ENCODE measurements around the gene BAIAP2. TPM values are rescaled to one million over a fixed set of nuclear protein-coding genes. Genes with fewer than 3 reads are reported as not detected.
A peak's percentile ranks its signal among the peaks of the same experiment; 100 is the strongest.

The BAIAP2 gene
- total RNA-seq, 1 experiment from 2014 or later, result 58.0 TPM

GRCh38 chr17:81092518-81093095, 57.7 kb downstream of the BAIAP2 start:
- BruUV-seq (replicated peaks), result no TSS peak
- no peak overlapping the region for H3K4me3 Mint-ChIP-seq (ENCODE audit: low read depth, unreplicated experiment)
- CTCF ChIA-PET, result interaction anchor here (0.7 kb wide), 1 partner anchor 65 kb away, joined by 16 read pairs; no protein-coding TSS in a partner anchor
- no peaks in the 10 kb centered on the region for H3K9me3 Mint-ChIP-seq (ENCODE audit: low read depth, unreplicated experiment)
- peaks cover 31% of the 10 kb centered on the region for H3K4me1 Mint-ChIP-seq (ENCODE audit: low read depth, unreplicated experiment)
- H3K36me3 Mint-ChIP-seq (ENCODE audit: insufficient read depth, unreplicated experiment), result peaks cover 17% of the 10 kb centered on the region
- H3K27me3 Mint-ChIP-seq (ENCODE audit: unreplicated experiment), result no peaks in the 10 kb centered on the region
- TF ChIP-seq, protein P1, sequence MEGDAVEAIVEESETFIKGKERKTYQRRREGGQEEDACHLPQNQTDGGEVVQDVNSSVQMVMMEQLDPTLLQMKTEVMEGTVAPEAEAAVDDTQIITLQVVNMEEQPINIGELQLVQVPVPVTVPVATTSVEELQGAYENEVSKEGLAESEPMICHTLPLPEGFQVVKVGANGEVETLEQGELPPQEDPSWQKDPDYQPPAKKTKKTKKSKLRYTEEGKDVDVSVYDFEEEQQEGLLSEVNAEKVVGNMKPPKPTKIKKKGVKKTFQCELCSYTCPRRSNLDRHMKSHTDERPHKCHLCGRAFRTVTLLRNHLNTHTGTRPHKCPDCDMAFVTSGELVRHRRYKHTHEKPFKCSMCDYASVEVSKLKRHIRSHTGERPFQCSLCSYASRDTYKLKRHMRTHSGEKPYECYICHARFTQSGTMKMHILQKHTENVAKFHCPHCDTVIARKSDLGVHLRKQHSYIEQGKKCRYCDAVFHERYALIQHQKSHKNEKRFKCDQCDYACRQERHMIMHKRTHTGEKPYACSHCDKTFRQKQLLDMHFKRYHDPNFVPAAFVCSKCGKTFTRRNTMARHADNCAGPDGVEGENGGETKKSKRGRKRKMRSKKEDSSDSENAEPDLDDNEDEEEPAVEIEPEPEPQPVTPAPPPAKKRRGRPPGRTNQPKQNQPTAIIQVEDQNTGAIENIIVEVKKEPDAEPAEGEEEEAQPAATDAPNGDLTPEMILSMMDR (IDR thresholded peaks at IDR 0.05; ENCODE audit: unreplicated experiment), result no peak
- intact Hi-C loops (cut with micrococcal nuclease; ENCODE audit: unreplicated experiment), result no loop called here
- no peak overlapping the region for H3K27ac Mint-ChIP-seq (ENCODE audit: unreplicated experiment)
- no peak for DNase-seq

DNA sequence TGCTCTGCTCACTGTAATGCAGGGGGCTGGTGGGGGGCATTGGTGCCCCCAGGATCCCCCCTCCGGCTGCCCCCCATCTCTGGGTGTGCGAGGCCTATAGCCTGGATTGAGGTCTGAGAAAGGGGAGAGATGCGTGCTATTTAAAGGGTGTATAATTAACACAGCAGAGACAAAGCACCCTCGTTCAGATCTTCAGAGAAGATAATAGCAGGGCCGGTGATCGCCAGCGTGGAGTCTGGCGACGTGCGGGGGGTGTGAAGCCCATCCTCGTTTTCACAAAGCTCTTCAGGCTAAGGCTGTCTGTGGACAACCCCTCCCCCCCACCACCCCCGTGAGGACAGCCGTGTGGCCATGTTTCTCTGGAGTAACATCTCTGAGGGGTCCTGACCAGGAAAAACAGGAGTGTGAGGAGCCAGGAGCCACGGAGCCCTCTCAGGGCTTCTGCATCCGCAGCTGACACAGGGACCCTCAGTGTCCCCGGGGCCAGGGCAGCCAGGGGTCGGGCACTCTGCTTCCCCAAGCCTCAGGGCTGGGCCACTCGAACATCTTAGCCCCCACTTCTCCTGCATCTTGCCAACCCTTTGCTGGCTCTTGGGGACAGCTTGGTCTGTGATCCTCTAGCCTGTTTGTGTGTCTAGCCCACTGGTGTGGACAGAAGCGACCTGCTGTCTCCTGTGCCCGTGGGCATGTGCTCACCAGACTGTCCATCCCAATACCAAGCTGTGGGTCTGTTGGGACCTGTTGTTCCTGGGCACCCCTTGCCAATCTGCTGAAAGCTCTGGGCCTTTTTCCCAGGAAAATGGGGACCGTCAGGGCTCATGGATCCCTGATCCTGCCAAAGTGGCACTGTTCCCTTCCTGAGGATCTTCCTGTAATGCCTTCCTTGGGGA, 58.9 kb downstream of the BAIAP2 start:
- H3K9me3 Mint-ChIP-seq (ENCODE audit: low read depth, unreplicated experiment), result no peaks in the 10 kb centered on the region
- H3K27me3 Mint-ChIP-seq (ENCODE audit: unreplicated experiment), result no peaks in the 10 kb centered on the region
- CTCF ChIA-PET, result interaction anchor here (1.6 kb wide), 1 partner anchor 70 kb away, joined by 7 read pairs; no protein-coding TSS in a partner anchor
- H3K4me1 Mint-ChIP-seq (ENCODE audit: low read depth, unreplicated experiment), result peaks cover 33% of the 10 kb centered on the region
- peak overlapping the region; percentile 17 for H3K27ac Mint-ChIP-seq (ENCODE audit: unreplicated experiment)
- no TSS peak for BruUV-seq (replicated peaks)
- H3K4me3 Mint-ChIP-seq (ENCODE audit: low read depth, unreplicated experiment), result peak overlapping the region; percentile 10
- TF ChIP-seq, protein P1 (IDR thresholded peaks at IDR 0.05; ENCODE audit: unreplicated experiment), result no peak
- DNase-seq, result no peak
- peaks cover 17% of the 10 kb centered on the region for H3K36me3 Mint-ChIP-seq (ENCODE audit: insufficient read depth, unreplicated experiment)
- intact Hi-C loops (cut with micrococcal nuclease; ENCODE audit: unreplicated experiment), result no loop called here

DNA sequence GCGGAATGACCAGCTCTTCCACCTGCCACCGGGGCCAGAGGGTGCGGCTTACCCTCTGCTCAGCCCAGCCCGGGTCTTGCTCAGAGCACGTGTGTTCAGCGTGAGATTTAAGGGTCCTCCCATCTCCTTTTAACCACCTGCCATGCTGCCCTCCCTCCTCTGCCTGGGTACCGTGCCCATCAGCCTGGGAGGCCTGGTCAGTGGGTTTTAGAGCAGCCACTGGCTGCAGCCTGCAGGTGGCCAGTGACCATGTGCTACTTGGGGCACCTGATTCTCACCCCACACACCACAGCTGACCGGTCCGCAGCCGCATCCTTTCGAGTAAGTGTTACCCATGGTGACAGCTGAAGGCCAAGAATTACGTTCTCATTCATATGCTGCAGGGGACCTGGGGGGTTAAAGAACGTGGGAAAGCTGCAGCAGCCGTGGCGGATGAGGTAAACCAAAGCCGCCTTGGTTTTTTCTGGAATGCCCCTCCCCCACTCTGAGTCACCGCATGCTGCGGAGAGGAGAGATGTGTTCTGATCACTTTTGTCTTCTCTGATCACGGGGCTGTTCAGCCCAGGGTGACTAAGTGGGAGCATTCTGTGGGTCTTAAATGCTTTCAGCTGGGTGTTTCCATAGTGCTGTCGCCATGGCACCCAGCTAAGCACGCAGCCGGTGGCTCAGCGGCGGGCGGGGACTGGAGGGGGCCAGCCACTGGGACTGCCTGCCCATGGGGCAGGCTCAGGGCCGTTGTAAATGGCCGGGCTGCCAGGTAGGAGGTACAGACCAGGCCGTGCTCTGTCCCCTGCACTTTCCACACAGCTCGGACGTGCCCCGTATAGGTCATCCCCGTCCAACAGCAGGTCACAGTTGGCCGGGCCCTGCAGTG, 59.8 kb downstream of the BAIAP2 start:
- Mint-ChIP-seq H3K9me3 (ENCODE audit: low read depth, unreplicated experiment) (no peaks in the 10 kb centered on the region), H3K4me3 (ENCODE audit: low read depth, unreplicated experiment) (peak overlapping the region; percentile 10), H3K4me1 (ENCODE audit: low read depth, unreplicated experiment) (peaks cover 33% of the 10 kb centered on the region), H3K36me3 (ENCODE audit: insufficient read depth, unreplicated experiment) (peaks cover 14% of the 10 kb centered on the region), H3K27me3 (ENCODE audit: unreplicated experiment) (no peaks in the 10 kb centered on the region), H3K27ac (ENCODE audit: unreplicated experiment) (peak overlapping the region; percentile 17)
- peak; percentile 81 for DNase-seq
- intact Hi-C loops (cut with micrococcal nuclease; ENCODE audit: unreplicated experiment), result loop anchor here (5.0 kb wide), 2 partner anchors 52 to 72 kb away; no protein-coding TSS in a partner anchor
- BruUV-seq (replicated peaks), result no TSS peak
- CTCF ChIA-PET, result interaction anchor here (1.6 kb wide), 1 partner anchor 71 kb away, joined by 7 read pairs; no protein-coding TSS in a partner anchor
- TF ChIP-seq, protein P1 (IDR thresholded peaks at IDR 0.05; ENCODE audit: unreplicated experiment), result no peak

- no TSS peak for BruUV-seq (replicated peaks)
- no peaks in the 10 kb centered on the region for H3K27me3 Mint-ChIP-seq (ENCODE audit: unreplicated experiment)
- H3K36me3 Mint-ChIP-seq (ENCODE audit: insufficient read depth, unreplicated experiment), result peaks cover 21% of the 10 kb centered on the region
- H3K27ac Mint-ChIP-seq (ENCODE audit: unreplicated experiment), result no peak overlapping the region
- no peak for DNase-seq
- TF ChIP-seq, protein P1 (IDR thresholded peaks at IDR 0.05; ENCODE audit: unreplicated experiment), result no peak
- peaks cover 33% of the 10 kb centered on the region for H3K4me1 Mint-ChIP-seq (ENCODE audit: low read depth, unreplicated experiment)
- H3K4me3 Mint-ChIP-seq (ENCODE audit: low read depth, unreplicated experiment), result no peak overlapping the region
- intact Hi-C loops (cut with micrococcal nuclease; ENCODE audit: unreplicated experiment), result loop anchor here (5.0 kb wide), 2 partner anchors 53 to 73 kb away; no protein-coding TSS in a partner anchor
- H3K9me3 Mint-ChIP-seq (ENCODE audit: low read depth, unreplicated experiment), result no peaks in the 10 kb centered on the region
- CTCF ChIA-PET, result interaction anchor here (1.6 kb wide), 1 partner anchor 72 kb away, joined by 7 read pairs; no protein-coding TSS in a partner anchor
Observed at GRCh38 chr17:81095383-81095762, 60.4 kb downstream of the BAIAP2 start.
